Muscle layer of duodenum (tissue), 2 donors: ENCODE data around the gene IL18RAP.

Experiments
- H3K27ac ChIP-seq: one replicate; pipeline ENCODE4 v1.7.0; 2013; ENCODE audit warnings: mild to moderate bottlenecking, low read length
- H3K27me3 ChIP-seq: one replicate; pipeline ENCODE4 v1.7.0; 2013; ENCODE audit warnings: low read depth, mild to moderate bottlenecking, control low read depth, low read length
- H3K36me3 ChIP-seq, 2 donors: one replicate each; pipeline ENCODE4 v1.7.0; 2013; ENCODE audit warnings: low read length in 2 of 2, control low read depth in 1 of 2, mild to moderate bottlenecking in 1 of 2; ENCODE audit not compliant: insufficient read depth in 2 of 2, control insufficient read depth in 1 of 2
- H3K4me1 ChIP-seq, 2 donors: one replicate each; pipeline ENCODE4 v1.7.0; 2013; ENCODE audit warnings: low read length in 2 of 2, mild to moderate bottlenecking in 2 of 2, control low read depth in 1 of 2, moderate library complexity in 1 of 2; ENCODE audit not compliant: insufficient read depth in 2 of 2, control insufficient read depth in 1 of 2
- H3K4me3 ChIP-seq, 2 donors: one replicate each; pipeline ENCODE4 v1.7.0; 2013; ENCODE audit warnings: low read length in 2 of 2, low read depth in 1 of 2, mild to moderate bottlenecking in 1 of 2
- H3K9me3 ChIP-seq, 2 donors: one replicate each; pipeline ENCODE4 v1.7.0; 2013; ENCODE audit warnings: low read length in 2 of 2, control low read depth in 1 of 2, mild to moderate bottlenecking in 1 of 2; ENCODE audit not compliant: control insufficient read depth in 1 of 2
- donor health status: healthy.

The IL18RAP gene, protein sequence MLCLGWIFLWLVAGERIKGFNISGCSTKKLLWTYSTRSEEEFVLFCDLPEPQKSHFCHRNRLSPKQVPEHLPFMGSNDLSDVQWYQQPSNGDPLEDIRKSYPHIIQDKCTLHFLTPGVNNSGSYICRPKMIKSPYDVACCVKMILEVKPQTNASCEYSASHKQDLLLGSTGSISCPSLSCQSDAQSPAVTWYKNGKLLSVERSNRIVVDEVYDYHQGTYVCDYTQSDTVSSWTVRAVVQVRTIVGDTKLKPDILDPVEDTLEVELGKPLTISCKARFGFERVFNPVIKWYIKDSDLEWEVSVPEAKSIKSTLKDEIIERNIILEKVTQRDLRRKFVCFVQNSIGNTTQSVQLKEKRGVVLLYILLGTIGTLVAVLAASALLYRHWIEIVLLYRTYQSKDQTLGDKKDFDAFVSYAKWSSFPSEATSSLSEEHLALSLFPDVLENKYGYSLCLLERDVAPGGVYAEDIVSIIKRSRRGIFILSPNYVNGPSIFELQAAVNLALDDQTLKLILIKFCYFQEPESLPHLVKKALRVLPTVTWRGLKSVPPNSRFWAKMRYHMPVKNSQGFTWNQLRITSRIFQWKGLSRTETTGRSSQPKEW

DNA sequence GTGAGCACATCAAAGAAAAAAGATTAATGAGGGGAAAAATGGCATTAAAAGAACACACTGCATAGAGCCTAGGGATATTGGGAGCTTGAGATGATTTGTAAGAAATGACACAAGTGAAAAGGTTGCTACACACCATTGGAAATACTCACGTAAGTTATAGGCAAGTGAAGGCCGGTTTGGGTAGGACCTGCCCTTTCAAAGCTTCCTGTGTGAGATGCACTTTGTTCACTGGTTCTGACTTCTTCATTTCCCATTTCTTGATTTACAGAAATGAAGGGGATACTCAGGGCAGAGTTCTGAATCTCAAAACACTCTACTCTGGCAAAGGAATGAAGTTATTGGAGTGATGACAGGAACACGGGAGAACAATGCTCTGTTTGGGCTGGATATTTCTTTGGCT, at the start of gene IL18RAP:
TSS of gene IL18RAP (plus strand) at position 251 of the 400 bp plus-strand sequence. CDS start at position 369, 118 bp downstream.
- Histone ChIP-seq H3K36me3 (no peaks in the 10 kb centered on the region), H3K4me1 (no peaks in the 10 kb centered on the region), H3K27ac (no peak within 1 kb of the TSS), H3K4me3 (no peak within 1 kb of the TSS), H3K9me3 (no peaks in the 10 kb centered on the region), H3K27me3 (no peaks in the 10 kb centered on the region)

DNA sequence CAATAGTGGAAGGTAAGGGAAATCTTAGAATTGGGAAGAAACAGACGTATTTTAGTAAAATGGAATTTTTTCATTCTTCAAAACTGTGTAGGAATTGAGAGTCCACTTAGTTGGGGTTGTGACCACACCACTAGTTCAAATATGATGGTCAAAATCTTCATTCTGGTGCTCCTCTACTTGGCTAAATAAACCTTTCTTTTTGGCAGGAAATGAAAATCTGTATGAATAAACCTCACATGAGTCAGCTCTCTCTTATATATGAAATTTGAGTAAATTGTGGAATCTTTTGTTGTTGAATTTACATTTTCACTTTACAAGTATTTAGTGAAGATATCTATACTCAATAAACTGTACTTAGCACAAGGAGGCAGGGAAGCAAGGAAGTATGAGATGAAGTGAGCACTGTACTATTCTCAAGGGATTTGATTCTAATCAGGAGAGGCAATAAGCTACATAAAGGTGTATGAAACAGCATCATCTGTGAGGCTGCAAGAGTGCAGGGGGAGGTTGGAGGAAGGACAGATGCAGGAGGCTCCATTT, 46.8 kb upstream of the IL18RAP start:
- Histone ChIP-seq H3K36me3 (no peaks in the 10 kb centered on the region), H3K27ac (no peak overlapping the region), H3K4me1 (no peaks in the 10 kb centered on the region), H3K9me3 (no peaks in the 10 kb centered on the region), H3K27me3 (no peaks in the 10 kb centered on the region), H3K4me3 (no peak overlapping the region)

DNA sequence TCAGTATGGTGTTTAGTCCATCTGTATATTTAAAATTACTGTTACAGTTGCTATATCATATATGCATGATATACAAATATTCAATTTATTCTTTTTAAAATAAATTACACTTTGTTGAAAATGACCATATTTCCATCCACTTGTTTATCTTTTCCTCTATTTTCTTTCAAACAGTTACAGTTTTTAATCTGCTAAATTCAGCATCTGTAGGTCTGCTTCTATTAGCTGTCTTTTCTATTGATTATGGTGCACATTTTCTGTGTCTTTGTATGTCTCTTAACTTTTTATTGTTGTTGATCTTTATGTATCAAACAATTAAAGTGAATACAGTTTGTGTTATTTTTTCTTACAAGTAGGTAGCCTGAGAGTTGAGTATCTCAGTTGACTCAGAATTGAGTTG, 39.2 kb upstream of the IL18RAP start:
- H3K9me3 ChIP-seq, result peaks cover 0 to 10% of the 10 kb centered on the region in 2 donors
- no peaks in the 10 kb centered on the region for H3K4me1 ChIP-seq
- no peak overlapping the region for H3K27ac ChIP-seq
- H3K36me3 ChIP-seq, result no peaks in the 10 kb centered on the region
- H3K4me3 ChIP-seq, result no peak overlapping the region
- H3K27me3 ChIP-seq, result no peaks in the 10 kb centered on the region

DNA sequence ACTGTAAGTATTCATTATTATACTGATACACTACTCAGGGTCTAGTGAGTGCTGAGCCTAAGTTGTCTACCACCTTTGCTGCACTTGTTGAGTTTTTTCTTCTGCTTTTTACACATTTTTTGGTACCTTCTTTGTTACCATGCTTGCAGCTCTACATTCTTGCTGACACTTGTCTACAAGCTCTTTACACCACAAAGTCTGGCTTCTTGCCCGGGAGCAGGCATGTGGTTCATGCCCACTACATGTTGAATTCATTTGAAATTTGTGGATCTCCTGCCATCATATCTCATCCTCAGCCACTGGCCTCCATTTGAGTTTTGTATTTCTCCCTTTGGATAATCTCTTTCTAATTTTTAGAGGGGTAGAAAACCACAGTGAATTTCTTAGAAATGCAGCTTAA, 37.4 kb upstream of the IL18RAP start:
- H3K36me3 ChIP-seq, result no peaks in the 10 kb centered on the region
- H3K27me3 ChIP-seq, result no peaks in the 10 kb centered on the region
- H3K4me3 ChIP-seq, result no peak overlapping the region
- no peaks in the 10 kb centered on the region for H3K4me1 ChIP-seq
- peaks cover 0 to 10% of the 10 kb centered on the region in 2 donors for H3K9me3 ChIP-seq
- no peak overlapping the region for H3K27ac ChIP-seq

DNA sequence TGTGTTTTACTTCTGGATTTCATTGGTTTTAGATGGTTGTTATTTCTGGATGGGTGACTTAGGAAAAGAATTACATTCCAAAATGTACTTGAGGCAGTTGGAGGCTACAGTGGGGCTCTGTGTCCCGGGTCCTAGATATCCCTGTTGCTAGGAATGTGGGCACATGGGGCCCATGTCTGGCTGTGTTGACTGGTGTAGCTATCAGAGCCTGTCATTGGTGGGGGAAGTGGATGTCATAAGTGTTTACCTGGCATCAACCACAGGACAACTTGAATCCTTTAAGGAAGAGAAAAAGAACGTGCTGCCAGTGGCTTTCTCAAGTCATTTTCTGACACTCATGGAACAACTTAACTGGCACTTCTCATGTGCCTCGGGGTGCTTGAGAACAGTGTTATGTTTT, 37.0 kb upstream of the IL18RAP start:
- Histone ChIP-seq H3K4me3 (no peak overlapping the region), H3K36me3 (no peaks in the 10 kb centered on the region), H3K4me1 (no peaks in the 10 kb centered on the region), H3K27me3 (no peaks in the 10 kb centered on the region), H3K9me3 (peaks cover 0 to 10% of the 10 kb centered on the region in 2 donors), H3K27ac (no peak overlapping the region)

DNA sequence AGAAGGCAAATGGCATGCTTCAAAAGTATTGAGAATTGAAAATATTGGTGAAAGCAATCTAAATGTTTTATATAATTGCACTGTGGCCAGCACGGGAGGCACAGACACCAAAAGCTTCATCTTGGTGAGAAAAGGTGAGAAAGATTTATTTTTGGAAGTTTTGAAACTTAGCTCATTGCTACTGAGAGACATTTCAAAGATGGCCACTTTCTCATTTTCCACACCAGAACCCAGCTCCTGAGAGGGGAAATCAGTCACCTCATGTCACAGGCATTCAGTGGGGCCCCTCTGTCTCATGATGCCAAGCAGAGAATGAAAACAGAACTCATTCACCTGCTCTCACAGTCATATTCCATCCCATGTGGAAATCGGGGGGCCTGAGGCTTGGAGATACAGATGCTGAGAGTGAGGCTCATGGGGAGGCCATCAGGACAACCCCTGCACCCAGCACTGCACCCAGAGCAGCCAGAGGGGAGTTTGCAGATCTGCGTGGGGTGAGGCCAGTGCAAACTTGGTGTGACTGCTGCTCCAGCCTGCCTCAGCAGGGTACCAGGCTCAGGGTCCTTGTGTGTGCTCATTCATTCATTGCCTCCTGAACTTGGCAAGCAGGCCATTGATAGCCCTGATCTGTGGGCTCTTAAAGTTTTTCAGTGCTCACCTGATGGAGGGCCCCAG, 36.0 kb upstream of the IL18RAP start:
- no peak overlapping the region for H3K27ac ChIP-seq
- no peaks in the 10 kb centered on the region for H3K36me3 ChIP-seq
- no peak overlapping the region for H3K4me3 ChIP-seq

DNA sequence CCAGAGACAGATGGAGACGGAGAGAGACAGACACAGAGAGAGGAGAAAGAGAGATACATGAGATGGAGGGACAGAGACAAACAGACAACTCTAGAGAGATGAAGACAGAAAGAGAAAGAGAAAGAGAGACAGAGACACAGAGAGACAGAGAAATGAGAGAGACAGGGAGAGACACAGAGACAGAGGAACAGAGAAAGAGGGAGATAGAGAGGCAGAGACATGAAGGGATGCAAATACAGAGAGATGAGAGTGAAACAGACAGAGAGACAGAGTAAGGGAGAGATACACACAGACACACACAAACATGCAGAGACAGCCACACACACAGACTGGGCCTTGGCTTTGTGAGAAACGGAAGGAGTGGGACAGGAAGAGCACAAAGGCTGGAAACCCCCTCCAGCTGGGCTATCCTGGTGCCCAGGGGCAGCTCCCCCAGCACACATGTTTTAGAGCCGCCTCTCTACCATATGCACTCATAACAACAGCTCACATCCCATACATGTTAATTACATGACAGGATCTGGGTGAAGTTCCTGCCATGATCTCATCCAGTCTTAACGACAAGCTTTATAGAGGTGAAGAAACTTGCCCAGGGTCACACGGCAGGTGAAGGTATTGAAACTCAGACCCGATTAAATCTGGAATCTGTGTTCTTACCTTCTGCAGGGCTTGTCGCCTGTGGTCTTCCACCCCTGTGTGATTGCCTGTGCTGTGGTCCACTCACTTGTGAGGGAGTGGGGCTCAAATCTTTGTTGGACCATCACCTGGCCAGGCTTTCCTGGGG, 35.0 kb upstream of the IL18RAP start:
- no peaks in the 10 kb centered on the region for H3K36me3 ChIP-seq

More for the DNA sequence above, 36.0 kb upstream of the IL18RAP start:
- no peaks in the 10 kb centered on the region for H3K4me1 ChIP-seq
- H3K27me3 ChIP-seq, result no peaks in the 10 kb centered on the region
- peaks cover 0 to 10% of the 10 kb centered on the region in 2 donors for H3K9me3 ChIP-seq

DNA sequence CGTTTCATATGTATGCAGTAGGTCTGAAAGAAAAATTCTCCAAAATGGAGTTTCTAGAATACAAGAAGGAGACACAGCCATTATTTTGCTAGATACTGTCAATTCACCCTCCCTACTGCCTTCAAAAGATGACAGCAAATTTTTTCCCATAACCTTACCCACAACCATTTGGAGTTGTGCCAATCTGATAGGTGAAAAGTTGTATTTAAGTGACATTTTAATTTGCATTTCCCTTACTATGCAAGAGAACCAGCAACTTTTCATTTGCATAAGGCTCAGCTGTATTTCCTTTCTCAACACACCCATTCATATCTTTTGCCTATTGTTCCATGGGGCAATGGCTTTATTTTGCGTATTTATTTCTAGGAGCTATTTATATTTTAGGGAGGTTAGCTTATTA, 31.4 kb upstream of the IL18RAP start:
- Histone ChIP-seq H3K27me3 (no peaks in the 10 kb centered on the region), H3K27ac (no peak overlapping the region), H3K4me3 (no peak overlapping the region), H3K4me1 (no peaks in the 10 kb centered on the region), H3K9me3 (no peaks in the 10 kb centered on the region), H3K36me3 (no peaks in the 10 kb centered on the region)

More for the DNA sequence above, 35.0 kb upstream of the IL18RAP start:
- no peaks in the 10 kb centered on the region for H3K27me3 ChIP-seq
- H3K4me3 ChIP-seq, result no peak overlapping the region
- H3K27ac ChIP-seq, result no peak overlapping the region
- no peaks in the 10 kb centered on the region for H3K4me1 ChIP-seq
- H3K9me3 ChIP-seq, result peaks cover 0 to 10% of the 10 kb centered on the region in 2 donors

DNA sequence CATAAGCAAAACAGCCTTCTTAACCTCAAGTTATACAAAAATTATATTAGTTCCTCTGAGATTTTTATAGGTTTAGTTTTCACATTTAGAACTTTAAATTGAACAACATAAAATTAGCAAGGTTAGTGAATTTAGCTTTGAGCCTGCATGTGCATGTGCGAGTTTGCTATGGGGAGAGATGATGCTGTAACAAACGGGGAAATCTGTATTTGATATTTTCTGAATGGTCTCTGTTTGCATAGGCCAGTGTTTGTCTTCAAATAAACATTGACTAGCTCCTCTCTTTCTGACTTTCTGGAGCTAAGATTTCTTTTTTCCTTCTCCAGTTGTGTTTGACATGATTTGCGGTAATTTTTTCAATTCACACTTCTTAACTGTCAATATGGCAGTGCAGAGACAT, 30.9 kb upstream of the IL18RAP start:
- H3K27ac ChIP-seq, result no peak overlapping the region
- no peaks in the 10 kb centered on the region for H3K27me3 ChIP-seq
- H3K36me3 ChIP-seq, result no peaks in the 10 kb centered on the region
- no peaks in the 10 kb centered on the region for H3K9me3 ChIP-seq
- no peaks in the 10 kb centered on the region for H3K4me1 ChIP-seq
- H3K4me3 ChIP-seq, result no peak overlapping the region

DNA sequence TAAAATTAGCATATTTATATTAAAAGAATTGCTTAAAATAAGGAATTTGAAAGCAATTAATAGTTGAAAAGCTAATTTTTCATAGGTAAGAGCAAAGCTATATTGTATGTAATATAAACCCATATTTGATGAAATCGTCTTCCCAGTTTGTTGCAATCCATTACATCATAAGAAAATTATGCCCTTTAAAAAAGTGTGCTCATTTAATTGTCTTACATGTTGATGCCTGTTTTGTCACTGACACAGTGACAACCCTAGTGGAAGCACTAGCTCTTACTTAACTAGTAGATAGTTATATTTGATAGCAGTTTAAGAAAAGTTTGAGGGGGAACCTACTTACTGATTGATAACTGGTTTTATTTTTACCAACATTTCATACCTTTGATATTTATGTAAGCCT, 30.0 kb upstream of the IL18RAP start:
- Histone ChIP-seq H3K9me3 (no peaks in the 10 kb centered on the region), H3K27me3 (no peaks in the 10 kb centered on the region), H3K4me3 (no peak overlapping the region), H3K27ac (no peak overlapping the region), H3K4me1 (no peaks in the 10 kb centered on the region), H3K36me3 (no peaks in the 10 kb centered on the region)

DNA sequence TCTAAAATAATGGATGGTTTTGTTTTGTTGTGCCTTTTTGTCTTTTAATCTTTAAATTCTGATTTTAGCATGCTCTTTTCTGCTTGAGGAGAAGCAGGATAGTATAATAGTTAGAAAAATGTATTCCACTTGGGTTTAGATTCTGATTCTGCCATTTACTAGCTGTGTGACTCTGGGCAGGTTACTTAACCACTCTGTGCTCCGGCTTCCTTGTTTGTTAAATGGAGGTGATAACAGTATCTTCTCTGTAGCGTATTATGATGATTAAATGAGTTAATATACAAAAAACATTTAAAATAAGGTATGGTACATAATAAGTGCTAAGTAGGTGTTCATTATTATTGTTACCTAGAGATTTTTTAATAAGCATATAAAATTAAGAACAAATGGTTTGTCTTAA, 26.9 kb upstream of the IL18RAP start:
- no peak overlapping the region for H3K4me3 ChIP-seq
- H3K36me3 ChIP-seq, result no peaks in the 10 kb centered on the region
- no peaks in the 10 kb centered on the region for H3K27me3 ChIP-seq
- no peaks in the 10 kb centered on the region for H3K9me3 ChIP-seq
- H3K27ac ChIP-seq, result no peak overlapping the region
- no peaks in the 10 kb centered on the region for H3K4me1 ChIP-seq
